H9 (cell line): ENCODE data around the gene NAPB. TPM values are rescaled to one million over a fixed set of nuclear protein-coding genes. Genes with fewer than 3 reads are reported as not detected.

Experiments used
- DNase-seq: peaks from one replicate; pipeline ENCODE4 v3.0.0-alpha.2; 2017
- H2AFZ ChIP-seq: one replicate; pipeline ENCODE4 v1.6.1; 2013; ENCODE audit warnings: mild to moderate bottlenecking, low read length, control low read depth, moderate library complexity
- H2AK5ac ChIP-seq: 2 replicates; pipeline ENCODE4 v1.6.1; 2013; ENCODE audit warnings: low read length, control low read depth, mixed read lengths; ENCODE audit not compliant: insufficient read length
- H2BK120ac ChIP-seq: one replicate; pipeline ENCODE4 v1.6.1; 2013; ENCODE audit warnings: low read depth, mild to moderate bottlenecking, low read length, control low read depth, inconsistent platforms; ENCODE audit not compliant: poor library complexity, severe bottlenecking
- H2BK12ac ChIP-seq: 2 replicates; pipeline ENCODE4 v1.6.1; 2013; ENCODE audit warnings: low read length, control low read depth, mixed read lengths, low read depth; ENCODE audit not compliant: insufficient read length
- H2BK15ac ChIP-seq: 2 replicates; pipeline ENCODE4 v1.6.1; 2013; ENCODE audit warnings: low read depth, low read length, control low read depth
- H2BK20ac ChIP-seq: one replicate; pipeline ENCODE4 v1.6.1; 2013; ENCODE audit warnings: low read depth, mild to moderate bottlenecking, low read length, control low read depth, inconsistent platforms; ENCODE audit not compliant: poor library complexity, severe bottlenecking
- H2BK5ac ChIP-seq: 2 replicates; pipeline ENCODE4 v1.6.1; 2013; ENCODE audit warnings: low read length, control low read depth, mixed read lengths; ENCODE audit not compliant: insufficient read length
- H3K14ac ChIP-seq: 2 replicates; pipeline ENCODE4 v1.6.1; 2013; ENCODE audit warnings: low read length, control low read depth; ENCODE audit not compliant: insufficient read depth
- H3K18ac ChIP-seq: 2 replicates; pipeline ENCODE4 v1.6.1; 2013; ENCODE audit warnings: low read depth, mild to moderate bottlenecking, mixed read lengths, low read length, control low read depth; ENCODE audit not compliant: insufficient read length
- H3K23ac ChIP-seq: 2 replicates; pipeline ENCODE4 v1.6.1; 2013; ENCODE audit warnings: low read length, control low read depth, mixed read lengths, low read depth; ENCODE audit not compliant: insufficient read length
- H3K23me2 ChIP-seq: 2 replicates; pipeline ENCODE4 v1.6.1; 2013; ENCODE audit warnings: low read depth, mild to moderate bottlenecking, mixed read lengths, low read length, control low read depth; ENCODE audit not compliant: insufficient read length, poor library complexity, severe bottlenecking
- H3K27ac ChIP-seq: 2 replicates; pipeline ENCODE4 v1.5.1; 2013; ENCODE audit warnings: low read length, control low read depth, mixed read lengths, low read depth; ENCODE audit not compliant: insufficient read length
- H3K27me3 ChIP-seq: 2 replicates; pipeline ENCODE4 v1.6.1; 2013; ENCODE audit warnings: low read length, control low read depth, inconsistent platforms; ENCODE audit not compliant: insufficient read depth
- H3K4ac ChIP-seq: 2 replicates; pipeline ENCODE4 v1.6.1; 2013; ENCODE audit warnings: low read depth, mild to moderate bottlenecking, control low read depth, inconsistent platforms, low read length, moderate library complexity
- H3K4me1 ChIP-seq: 2 replicates; pipeline ENCODE4 v1.6.1; 2013; ENCODE audit warnings: low read length, control low read depth, inconsistent platforms; ENCODE audit not compliant: insufficient read depth
- H3K4me2 ChIP-seq: 2 replicates; pipeline ENCODE4 v1.6.1; 2013; ENCODE audit warnings: low read length, control low read depth, mixed read lengths; ENCODE audit not compliant: insufficient read length, insufficient read depth
- H3K56ac ChIP-seq: 2 replicates; pipeline ENCODE4 v1.6.1; 2013; ENCODE audit warnings: low read depth, mild to moderate bottlenecking, mixed read lengths, low read length, control low read depth; ENCODE audit not compliant: insufficient read length
- H3K79me1 ChIP-seq: 2 replicates; pipeline ENCODE4 v1.6.1; 2013; ENCODE audit warnings: low read depth, mild to moderate bottlenecking, moderate library complexity, low read length, control low read depth, inconsistent platforms; ENCODE audit not compliant: insufficient read depth, poor library complexity, severe bottlenecking
- H3K79me2 ChIP-seq: 2 replicates; pipeline ENCODE4 v1.6.1; 2013; ENCODE audit warnings: low read length, control low read depth, inconsistent platforms; ENCODE audit not compliant: insufficient read depth
- H3K9ac ChIP-seq: 2 replicates; pipeline ENCODE4 v1.6.1; 2013; ENCODE audit warnings: low read length, control low read depth, mixed read lengths; ENCODE audit not compliant: insufficient read length; ENCODE audit errors: extremely low read depth
- H3K9me3 ChIP-seq: one replicate; pipeline ENCODE4 v1.6.1; 2013; ENCODE audit warnings: low read depth, low read length, inconsistent platforms; ENCODE audit not compliant: control insufficient read depth
- H3T11ph ChIP-seq: one replicate; pipeline ENCODE4 v1.6.1; 2013; ENCODE audit warnings: mild to moderate bottlenecking, low read length, control low read depth, inconsistent platforms
- H4K20me1 ChIP-seq: one replicate; pipeline ENCODE4 v1.6.1; 2013; ENCODE audit not compliant: control insufficient read depth, insufficient read length, insufficient read depth
- H4K5ac ChIP-seq: 2 replicates; pipeline ENCODE4 v1.6.1; 2013; ENCODE audit warnings: low read depth, mild to moderate bottlenecking, mixed read lengths, low read length, control low read depth; ENCODE audit not compliant: insufficient read length
- H4K8ac ChIP-seq: replicated peaks from 2 replicates; pipeline ENCODE4 v1.6.1; 2013; ENCODE audit warnings: low read length, control low read depth, mixed read lengths, low read depth; ENCODE audit not compliant: insufficient read length
- H4K91ac ChIP-seq: 2 replicates; pipeline ENCODE4 v1.6.1; 2013; ENCODE audit warnings: low read depth, mild to moderate bottlenecking, moderate library complexity, mixed read lengths, low read length, control low read depth; ENCODE audit not compliant: insufficient read length
- H3K27ac Mint-ChIP-seq, 3 experiments: 2 replicates in 2 of 3; 3 replicates in 1 of 3; pipeline ENCODE4 v1.8.0; 2020 to 2021; ENCODE audit warnings: mixed read lengths in 3 of 3, mild to moderate bottlenecking in 1 of 3, moderate library complexity in 1 of 3
- H3K27me3 Mint-ChIP-seq: 2 replicates; pipeline ENCODE4 v1.8.0; 2021; ENCODE audit warnings: low read depth, mild to moderate bottlenecking, moderate library complexity, mixed read lengths
- H3K36me3 Mint-ChIP-seq, 3 experiments: 2 replicates in 2 of 3; 3 replicates in 1 of 3; pipeline ENCODE4 v1.8.0; 2020 to 2021; ENCODE audit warnings: low read depth in 3 of 3, mixed read lengths in 3 of 3; ENCODE audit not compliant: insufficient read depth in 1 of 3
- H3K4me1 Mint-ChIP-seq, 2 experiments: 2 replicates each; pipeline ENCODE4 v1.8.0; 2020; ENCODE audit warnings: mixed read lengths in 2 of 2
- H3K4me3 Mint-ChIP-seq, 2 experiments: 2 replicates in 1 of 2; 3 replicates in 1 of 2; pipeline ENCODE4 v1.8.0; 2020 to 2021; ENCODE audit warnings: mild to moderate bottlenecking in 2 of 2, mixed read lengths in 2 of 2, moderate library complexity in 1 of 2
- H3K9me3 Mint-ChIP-seq, 2 experiments: 2 replicates in 1 of 2; 3 replicates in 1 of 2; pipeline ENCODE4 v1.8.0; 2020; ENCODE audit warnings: mild to moderate bottlenecking in 2 of 2, mixed read lengths in 2 of 2, moderate library complexity in 1 of 2
- WGBS: extraction: QIAGEN DNeasy Blood & Tissue Kit; methylation state at CpG from one replicate; pipeline ENCODE4 v1.1.7; 2013; ENCODE audit warnings: missing lambda C conversion rate, low lambda C conversion rate, mixed read lengths; ENCODE audit not compliant: insufficient read length; ENCODE audit errors: extremely low coverage; 5-methylcytosine and 5-hydroxymethylcytosine counted together
- total RNA-seq: library from RNA; stranded (reverse); gene quantifications from 2 replicates; pipeline ENCODE4 v1.2.1, GENCODE V29; 2021
- TF ChIP-seq, protein P1 (sequence below): fragments of 200-600 bp; sonication (generic); conservative IDR thresholded peaks from 3 replicates; pipeline ENCODE4 v1.8.0; 2021; ENCODE audit warnings: antibody characterized with exemption, mild to moderate bottlenecking

Gene NAPB
- total RNA-seq, 1 experiment from 2014 or later: 10.4 TPM

DNA sequence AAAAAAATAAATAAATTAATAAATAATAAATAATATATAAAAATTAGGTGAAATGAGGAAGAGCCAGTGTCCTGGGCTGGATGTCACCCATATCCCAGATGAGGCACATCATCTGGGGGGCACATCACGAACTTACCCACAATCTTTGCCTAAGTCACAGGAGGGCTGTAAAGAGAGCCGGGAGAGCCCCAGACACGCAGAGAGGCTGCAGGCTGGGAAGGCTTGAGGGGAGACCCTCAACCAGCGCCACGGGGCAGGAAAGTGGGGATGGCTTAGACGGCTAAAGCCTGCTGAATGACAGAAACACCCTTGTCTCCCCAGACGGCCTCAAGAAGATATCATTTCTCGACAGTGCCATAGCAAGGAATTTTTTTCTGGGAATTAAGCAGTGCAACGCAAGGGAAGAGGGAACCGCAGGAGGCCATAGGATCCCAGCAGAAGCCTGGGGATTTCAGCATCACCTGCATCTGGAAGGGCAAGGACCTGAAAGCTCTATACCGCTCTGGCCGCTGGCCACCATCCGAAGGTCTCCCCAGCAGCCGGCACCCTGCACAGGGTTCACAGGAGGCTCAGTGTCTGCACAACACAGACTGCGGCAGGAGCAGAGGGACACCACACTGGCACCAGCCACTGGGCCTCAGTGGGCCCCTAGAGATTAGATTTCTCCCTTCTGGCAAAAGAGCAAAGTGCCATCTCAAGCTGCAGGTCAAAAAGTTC is 93.5 kb downstream of the NAPB start:
- H2BK20ac ChIP-seq: no peak overlapping the region
- H4K91ac ChIP-seq: no peak overlapping the region
- H3K4me1 ChIP-seq: no peaks in the 10 kb centered on the region
- no peaks in the 10 kb centered on the region for H3K23me2 ChIP-seq
- no peaks in the 10 kb centered on the region for H3K27me3 ChIP-seq
- no peak overlapping the region for H3K4ac ChIP-seq
- H2BK12ac ChIP-seq: no peak overlapping the region
- no peak overlapping the region for H4K5ac ChIP-seq
- no peak overlapping the region for H4K8ac ChIP-seq
- no peak overlapping the region for H3K14ac ChIP-seq
- H3K9me3 Mint-ChIP-seq: peaks cover 3 to 4% of the 10 kb centered on the region in 2 experiments; a peak in 3 of 5 replicates
- TF ChIP-seq, protein P1, sequence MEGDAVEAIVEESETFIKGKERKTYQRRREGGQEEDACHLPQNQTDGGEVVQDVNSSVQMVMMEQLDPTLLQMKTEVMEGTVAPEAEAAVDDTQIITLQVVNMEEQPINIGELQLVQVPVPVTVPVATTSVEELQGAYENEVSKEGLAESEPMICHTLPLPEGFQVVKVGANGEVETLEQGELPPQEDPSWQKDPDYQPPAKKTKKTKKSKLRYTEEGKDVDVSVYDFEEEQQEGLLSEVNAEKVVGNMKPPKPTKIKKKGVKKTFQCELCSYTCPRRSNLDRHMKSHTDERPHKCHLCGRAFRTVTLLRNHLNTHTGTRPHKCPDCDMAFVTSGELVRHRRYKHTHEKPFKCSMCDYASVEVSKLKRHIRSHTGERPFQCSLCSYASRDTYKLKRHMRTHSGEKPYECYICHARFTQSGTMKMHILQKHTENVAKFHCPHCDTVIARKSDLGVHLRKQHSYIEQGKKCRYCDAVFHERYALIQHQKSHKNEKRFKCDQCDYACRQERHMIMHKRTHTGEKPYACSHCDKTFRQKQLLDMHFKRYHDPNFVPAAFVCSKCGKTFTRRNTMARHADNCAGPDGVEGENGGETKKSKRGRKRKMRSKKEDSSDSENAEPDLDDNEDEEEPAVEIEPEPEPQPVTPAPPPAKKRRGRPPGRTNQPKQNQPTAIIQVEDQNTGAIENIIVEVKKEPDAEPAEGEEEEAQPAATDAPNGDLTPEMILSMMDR: no peak
- H2BK120ac ChIP-seq: no peak overlapping the region
- no peak overlapping the region for H3K56ac ChIP-seq
- H3K27ac ChIP-seq: no peak overlapping the region
- H3T11ph ChIP-seq: no peak overlapping the region
- no peak overlapping the region for H3K4me3 Mint-ChIP-seq
- peaks cover 14% of the 10 kb centered on the region for H3K27me3 Mint-ChIP-seq
- no peaks in the 10 kb centered on the region for H3K79me1 ChIP-seq
- DNase-seq: no peak
- no peak overlapping the region for H2AFZ ChIP-seq
- no peaks in the 10 kb centered on the region for H3K79me2 ChIP-seq
- no peak overlapping the region for H3K4me2 ChIP-seq
- no peaks in the 10 kb centered on the region for H3K9me3 ChIP-seq
- H3K4me1 Mint-ChIP-seq: peaks cover 9 to 23% of the 10 kb centered on the region in 2 experiments
- H2BK5ac ChIP-seq: no peak overlapping the region
- no peaks in the 10 kb centered on the region for H4K20me1 ChIP-seq
- no peak overlapping the region for H3K18ac ChIP-seq
- no peak overlapping the region for H3K9ac ChIP-seq
- no peak overlapping the region for H3K23ac ChIP-seq
- H2AK5ac ChIP-seq: no peak overlapping the region
- H3K36me3 Mint-ChIP-seq: no peaks in the 10 kb centered on the region
- H2BK15ac ChIP-seq: no peak overlapping the region
- no CpG with 5 or more reads among the region's 15 CpGs for WGBS
- no peak overlapping the region for H3K27ac Mint-ChIP-seq
